ENCODE measurements around the gene HAS3. TPM values are rescaled to one million over a fixed set of nuclear protein-coding genes. Genes with fewer than 3 reads are reported as not detected.

Gene HAS3
- total RNA-seq, 1 experiment from 2014 or later, result 8.3 TPM

- Histone ChIP-seq H3K27me3 (replicated peaks; ENCODE audit: control insufficient read depth, insufficient read depth, low read length) (no peaks in the 10 kb centered on the region), H3K9me3 (no peaks in the 10 kb centered on the region), H3K36me3 (ENCODE audit: control insufficient read depth, insufficient read depth, low read length) (no peaks in the 10 kb centered on the region), H3K4me3 (ENCODE audit: low read depth, low read length) (no peak overlapping the region), H3K4me1 (peaks cover 6% of the 10 kb centered on the region)
- no peak for TF ChIP-seq CTCF (IDR thresholded peaks at IDR 0.05; ENCODE audit: insufficient read depth in 1 of 2, low read depth in 1 of 2, low read length in 1 of 2, severe bottlenecking in 1 of 2, unreplicated experiment in 1 of 2)
- H3K36me3 Mint-ChIP-seq (ENCODE audit: insufficient read depth, unreplicated experiment), result no peaks in the 10 kb centered on the region
- H3K27ac Mint-ChIP-seq (ENCODE audit: unreplicated experiment), result no peak overlapping the region
- H3K9me3 Mint-ChIP-seq (ENCODE audit: unreplicated experiment), result no peaks in the 10 kb centered on the region
- no TSS peak for BruUV-seq (replicated peaks)
- ChIA-PET CTCF (no interaction called here), POLR2A (no interaction called here)
- H3K4me3 Mint-ChIP-seq (ENCODE audit: unreplicated experiment), result no peak overlapping the region
- H3K27me3 Mint-ChIP-seq (ENCODE audit: insufficient read depth, unreplicated experiment), result no peaks in the 10 kb centered on the region
- intact Hi-C loops (cut with micrococcal nuclease; ENCODE audit: unreplicated experiment), result no loop called here
- peaks cover 27% of the 10 kb centered on the region for H3K4me1 Mint-ChIP-seq (ENCODE audit: low read depth, unreplicated experiment)
- DNase-seq, result no peak
Measured at GRCh38 chr16:69077251-69077650, 28.2 kb upstream of the HAS3 start.

- Histone ChIP-seq H3K4me3 (ENCODE audit: low read depth, low read length) (no peak overlapping the region), H3K36me3 (ENCODE audit: control insufficient read depth, insufficient read depth, low read length) (no peaks in the 10 kb centered on the region), H3K9me3 (no peaks in the 10 kb centered on the region), H3K4me1 (no peaks in the 10 kb centered on the region), H3K27me3 (replicated peaks; ENCODE audit: control insufficient read depth, insufficient read depth, low read length) (no peaks in the 10 kb centered on the region)
- H3K4me1 Mint-ChIP-seq (ENCODE audit: low read depth, unreplicated experiment), result peaks cover 19% of the 10 kb centered on the region
- H3K27ac Mint-ChIP-seq (ENCODE audit: unreplicated experiment), result no peak overlapping the region
- CTCF ChIA-PET, result no interaction called here
- no peaks in the 10 kb centered on the region for H3K9me3 Mint-ChIP-seq (ENCODE audit: unreplicated experiment)
- POLR2A ChIA-PET, result no interaction called here
- no peak for TF ChIP-seq CTCF (IDR thresholded peaks at IDR 0.05; ENCODE audit: insufficient read depth in 1 of 2, low read depth in 1 of 2, low read length in 1 of 2, severe bottlenecking in 1 of 2, unreplicated experiment in 1 of 2)
- intact Hi-C loops (cut with micrococcal nuclease; ENCODE audit: unreplicated experiment), result no loop called here
- no peak for DNase-seq
- H3K4me3 Mint-ChIP-seq (ENCODE audit: unreplicated experiment), result no peak overlapping the region
- no peaks in the 10 kb centered on the region for H3K36me3 Mint-ChIP-seq (ENCODE audit: insufficient read depth, unreplicated experiment)
- no TSS peak for BruUV-seq (replicated peaks)
- no peaks in the 10 kb centered on the region for H3K27me3 Mint-ChIP-seq (ENCODE audit: insufficient read depth, unreplicated experiment)
Measured at GRCh38 chr16:69078073-69078472, 27.4 kb upstream of the HAS3 start.

- no peak for TF ChIP-seq CTCF (IDR thresholded peaks at IDR 0.05; ENCODE audit: insufficient read depth in 1 of 2, low read depth in 1 of 2, low read length in 1 of 2, severe bottlenecking in 1 of 2, unreplicated experiment in 1 of 2)
- ChIA-PET POLR2A (interaction anchor here (0.6 kb wide), 1 partner anchor 53 kb away, joined by 3 read pairs; no protein-coding TSS in a partner anchor), CTCF (no interaction called here)
- no peak overlapping the region for H3K4me3 ChIP-seq (ENCODE audit: low read depth, low read length)
- no TSS peak for BruUV-seq (replicated peaks)
- H3K36me3 ChIP-seq (ENCODE audit: control insufficient read depth, insufficient read depth, low read length), result no peaks in the 10 kb centered on the region
- no peaks in the 10 kb centered on the region for H3K9me3 ChIP-seq
- no peaks in the 10 kb centered on the region for H3K27me3 ChIP-seq (replicated peaks; ENCODE audit: control insufficient read depth, insufficient read depth, low read length)
- no peaks in the 10 kb centered on the region for H3K9me3 Mint-ChIP-seq (ENCODE audit: unreplicated experiment)
- no peak overlapping the region for H3K27ac Mint-ChIP-seq (ENCODE audit: unreplicated experiment)
- H3K27me3 Mint-ChIP-seq (ENCODE audit: insufficient read depth, unreplicated experiment), result no peaks in the 10 kb centered on the region
- H3K36me3 Mint-ChIP-seq (ENCODE audit: insufficient read depth, unreplicated experiment), result no peaks in the 10 kb centered on the region
- no peaks in the 10 kb centered on the region for H3K4me1 ChIP-seq
- H3K4me1 Mint-ChIP-seq (ENCODE audit: low read depth, unreplicated experiment), result peaks cover 8% of the 10 kb centered on the region
- intact Hi-C loops (cut with micrococcal nuclease; ENCODE audit: unreplicated experiment), result no loop called here
- no peak for DNase-seq
- no peak overlapping the region for H3K4me3 Mint-ChIP-seq (ENCODE audit: unreplicated experiment)
Measured at GRCh38 chr16:69079697-69080096, 25.8 kb upstream of the HAS3 start.

All from Caco-2 (cell line).